HG03135 (cell line): ENCODE measurements around the gene MAPK8IP3.

Experiments used
- ATAC-seq: cut with Tn5 transposase; IDR thresholded peaks from one replicate; pipeline ENCODE4 v1.9.1; 2021; ENCODE audit warnings: mild to moderate bottlenecking, moderate library complexity; ENCODE audit not compliant: unreplicated experiment

Gene MAPK8IP3

GRCh38 chr16:1676661-1677060 is 29.3 kb upstream of the MAPK8IP3 start:
- ATAC-seq = no peak

- no peak for ATAC-seq
These were observed 28.7 kb upstream of the MAPK8IP3 start for GRCh38 chr16:1677339-1677738.

DNA sequence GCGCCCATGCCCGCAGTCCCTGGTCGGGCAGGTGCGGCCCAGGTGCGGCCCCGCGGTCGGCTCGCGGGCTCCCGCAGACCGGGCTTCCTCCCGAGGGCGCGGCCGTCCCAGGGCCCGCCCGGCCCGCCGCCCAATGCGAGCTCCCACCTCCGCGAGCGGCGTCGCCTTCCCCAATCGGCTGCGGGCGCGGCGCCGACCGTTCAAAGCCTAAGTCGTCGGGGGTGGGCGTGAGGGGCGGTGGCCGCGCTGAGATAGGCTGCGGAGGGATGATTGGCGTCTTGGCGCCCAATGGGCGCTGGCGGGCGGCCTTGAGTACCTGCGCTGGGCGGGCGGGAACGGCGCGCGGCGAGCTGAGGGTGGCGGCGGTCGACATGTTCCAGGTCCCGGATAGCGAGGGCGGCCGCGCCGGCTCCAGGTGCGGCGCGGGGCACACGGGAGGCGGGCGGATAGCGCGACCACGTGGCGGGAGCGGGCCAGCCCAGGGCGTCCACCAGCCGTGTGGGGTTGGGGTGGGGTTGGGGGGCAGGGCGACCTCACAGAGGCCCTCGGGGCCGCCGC is 28.0 kb upstream of the MAPK8IP3 start, which contains the start of gene JPT2:
JPT2 (plus strand) TSS at position 338 of the 558 bp plus-strand sequence; CDS start at position 372, 34 bp downstream.
- ATAC-seq = peak; percentile 92

DNA sequence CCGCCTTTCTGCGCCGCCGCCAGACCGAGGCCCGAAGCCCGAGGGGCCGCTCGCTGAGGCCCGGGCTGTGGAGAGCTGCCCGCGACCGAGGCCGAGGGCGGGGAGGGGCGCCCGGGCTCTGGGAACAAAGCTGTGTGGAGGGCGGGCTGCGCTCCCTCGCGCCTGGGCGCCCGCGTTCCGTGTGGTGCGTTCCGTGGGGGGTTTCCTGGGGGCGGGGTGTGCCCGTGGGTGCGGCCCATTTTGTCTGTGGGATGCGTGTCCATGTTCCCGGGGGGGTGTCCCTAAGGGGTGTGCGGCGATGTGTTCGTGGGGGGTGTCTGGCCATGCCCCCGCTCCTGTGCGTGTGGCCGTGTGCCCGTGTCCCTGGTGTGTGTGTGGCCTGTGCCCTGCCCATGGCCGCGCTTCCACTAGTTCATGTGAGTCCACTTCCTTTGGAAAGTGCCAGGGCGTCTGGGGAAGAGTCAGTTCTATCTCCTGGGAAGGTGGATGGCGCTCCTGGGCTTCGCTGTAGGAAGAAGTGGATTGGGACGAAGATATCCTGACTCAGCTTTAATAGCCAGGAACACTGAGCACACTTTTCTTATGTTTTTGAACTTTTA is 27.4 kb upstream of the MAPK8IP3 start:
- peak; percentile 19 for ATAC-seq

- no peak for ATAC-seq
These were observed 25.6 kb upstream of the MAPK8IP3 start for GRCh38 chr16:1680361-1680760.

- no peak for ATAC-seq
These were observed 25.0 kb upstream of the MAPK8IP3 start for GRCh38 chr16:1681032-1681431.

DNA sequence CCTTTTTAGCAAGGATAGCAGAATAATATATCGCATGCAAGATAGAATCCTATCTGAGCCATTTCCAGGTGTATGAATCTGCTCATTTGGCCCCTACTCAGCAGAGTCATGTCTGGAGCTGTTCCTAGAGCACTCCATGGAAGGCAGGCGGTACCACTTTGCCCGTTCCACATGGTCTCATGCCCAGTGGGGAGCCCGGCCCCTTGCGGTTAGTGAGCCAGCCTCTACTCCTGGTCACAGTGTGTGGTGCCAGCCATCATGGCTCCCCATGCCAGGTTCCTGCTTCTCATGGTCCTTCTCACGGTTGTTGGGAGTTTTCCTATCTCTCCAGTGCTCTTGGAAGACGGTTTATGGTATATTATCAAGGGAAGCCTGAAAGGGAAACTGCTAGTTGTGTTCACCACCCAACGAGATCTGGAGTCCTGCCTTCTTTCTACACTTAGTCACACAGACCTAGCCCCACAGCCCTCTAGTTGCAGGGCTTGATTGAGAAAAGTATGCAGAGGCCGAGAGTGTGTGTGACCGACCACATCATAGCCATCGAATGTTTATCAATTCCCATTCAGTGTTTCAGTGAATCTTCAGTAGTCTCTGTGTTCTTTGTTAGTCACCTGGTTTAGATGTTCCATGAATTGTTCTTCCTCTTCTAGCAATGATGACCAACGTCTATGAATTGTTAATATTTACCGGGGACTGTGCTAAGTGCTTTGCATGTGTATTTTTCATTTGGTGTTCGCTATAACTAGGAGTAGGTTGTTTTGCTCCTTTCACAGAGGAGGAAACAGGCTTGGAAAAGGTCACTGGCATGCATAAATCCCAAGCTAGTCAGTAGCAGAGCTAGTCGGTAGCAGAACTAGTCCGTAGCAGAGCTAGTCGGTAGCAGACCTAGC is 18.3 kb upstream of the MAPK8IP3 start:
- no peak for ATAC-seq

GRCh38 chr16:1688807-1689560 is 17.0 kb upstream of the MAPK8IP3 start:
- no peak for ATAC-seq

- ATAC-seq = no peak
These were observed 16.1 kb upstream of the MAPK8IP3 start for GRCh38 chr16:1689853-1690252.

DNA sequence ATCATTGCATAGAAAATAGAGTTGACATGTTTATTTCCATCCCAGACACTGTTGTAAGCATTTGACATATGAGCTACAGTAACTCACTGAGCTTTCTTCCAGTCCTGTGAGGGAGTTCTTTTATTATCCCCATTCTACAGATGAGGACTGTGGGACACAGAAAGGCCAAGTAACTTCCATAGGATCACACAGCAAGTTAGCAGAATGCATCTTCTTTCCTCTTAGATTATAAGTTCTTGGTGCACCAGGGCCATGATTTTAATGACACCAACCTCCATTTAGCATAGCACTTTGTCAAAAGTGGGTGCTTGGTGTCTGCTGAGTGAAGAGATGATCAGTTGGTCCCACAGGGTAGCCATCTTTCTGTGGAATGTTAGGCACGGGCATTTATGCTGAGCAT is 15.2 kb upstream of the MAPK8IP3 start:
- no peak for ATAC-seq

GRCh38 chr16:1691276-1691675 is 14.7 kb upstream of the MAPK8IP3 start:
- no peak for ATAC-seq

GRCh38 chr16:1691956-1692355 is 14.0 kb upstream of the MAPK8IP3 start:
- ATAC-seq = no peak

- ATAC-seq = no peak
These were observed 9.1 kb upstream of the MAPK8IP3 start for GRCh38 chr16:1696863-1697262.

- no peak for ATAC-seq
These were observed 7.3 kb upstream of the MAPK8IP3 start for GRCh38 chr16:1698680-1699079.

GRCh38 chr16:1700246-1700645 is 5.7 kb upstream of the MAPK8IP3 start:
- no peak for ATAC-seq

- ATAC-seq = no peak
These were observed 4.6 kb upstream of the MAPK8IP3 start for GRCh38 chr16:1701216-1701878.

DNA sequence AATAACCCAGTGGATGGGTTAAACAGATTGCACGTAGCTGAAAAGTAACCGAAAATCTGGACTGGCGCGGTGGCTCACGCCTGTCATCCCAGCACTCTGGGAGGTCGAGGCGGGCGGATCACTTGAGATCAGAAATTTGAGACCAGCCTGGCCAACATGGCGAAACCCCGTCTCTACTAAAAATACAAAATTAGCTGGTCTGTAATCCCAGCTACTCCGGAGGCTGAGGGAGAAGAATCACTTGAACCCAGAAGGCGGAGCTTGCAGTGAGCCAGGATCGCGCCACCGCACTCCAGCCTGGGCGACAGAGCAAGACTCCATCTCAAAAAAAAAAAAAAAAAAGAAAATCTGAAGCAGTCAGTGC is 689 bp upstream of the MAPK8IP3 start:
- ATAC-seq = peak; percentile 4

- ATAC-seq = peak; percentile 20
These were observed 594 bp downstream of the MAPK8IP3 start for GRCh38 chr16:1706386-1707192.

GRCh38 chr16:1707193-1707790 is 1.3 kb downstream of the MAPK8IP3 start:
- no peak for ATAC-seq
